ENCODE data around the gene ADAM12. TPM values are rescaled to one million over a fixed set of nuclear protein-coding genes. Genes with fewer than 3 reads are reported as not detected.

Gene ADAM12
- total RNA-seq, 1 donor from 2014 or later = 100 TPM

DNA sequence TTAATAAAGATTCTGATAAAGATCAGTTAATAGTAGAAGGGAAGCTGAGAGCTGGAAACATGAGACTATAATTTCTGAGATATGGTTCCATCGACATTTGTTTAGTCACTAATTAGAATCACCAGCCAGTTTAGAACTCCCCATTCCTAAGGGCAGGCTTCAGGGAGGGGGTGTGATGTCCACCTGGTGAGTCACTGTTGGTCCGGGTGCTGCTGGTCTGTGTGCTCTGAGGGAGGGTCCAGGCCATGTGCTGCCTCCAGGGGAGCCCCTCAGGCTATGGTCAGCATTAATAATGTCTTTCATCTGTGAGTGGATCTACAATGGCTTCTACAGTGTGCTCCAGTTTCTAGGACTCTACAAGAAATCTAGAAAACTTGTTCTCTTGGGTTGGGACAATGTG is 115.8 kb downstream of the ADAM12 start:
- Mint-ChIP-seq H3K27me3 (ENCODE audit: low read depth, unreplicated experiment) (no peaks in the 10 kb centered on the region), H3K36me3 (ENCODE audit: low read depth, unreplicated experiment) (peaks cover 32% of the 10 kb centered on the region), H3K9me3 (ENCODE audit: unreplicated experiment) (peaks cover 5% of the 10 kb centered on the region), H3K4me1 (ENCODE audit: low read depth, unreplicated experiment) (peaks cover 13% of the 10 kb centered on the region), H3K4me3 (ENCODE audit: unreplicated experiment) (no peak overlapping the region), H3K27ac (ENCODE audit: unreplicated experiment) (no peak overlapping the region)
- Histone ChIP-seq H3K4me1 (ENCODE audit: insufficient read depth, low read length) (peaks cover 22% of the 10 kb centered on the region), H3K36me3 (ENCODE audit: insufficient read depth, low read length) (peaks cover 9% of the 10 kb centered on the region), H4K20me1 (ENCODE audit: insufficient read depth, low read length) (no peaks in the 10 kb centered on the region), H2AFZ (ENCODE audit: low read depth, low read length) (no peak overlapping the region), H3K27me3 (ENCODE audit: insufficient read depth, low read length) (no peaks in the 10 kb centered on the region), H3K4me3 (ENCODE audit: insufficient read depth, low read depth, low read length) (no peak overlapping the region), H3K27ac (ENCODE audit: low read depth, low read length) (no peak overlapping the region), H3K4me2 (ENCODE audit: low read length) (no peak overlapping the region), H3K79me2 (ENCODE audit: insufficient read depth, low read length) (peaks cover 45% of the 10 kb centered on the region), H3K9me3 (ENCODE audit: insufficient read depth, low read depth, low read length) (no peaks in the 10 kb centered on the region), H3K9ac (ENCODE audit: low read length) (no peak overlapping the region)
- no peak for DNase-seq (ENCODE audit: low read depth)
- TF ChIP-seq, protein P1, sequence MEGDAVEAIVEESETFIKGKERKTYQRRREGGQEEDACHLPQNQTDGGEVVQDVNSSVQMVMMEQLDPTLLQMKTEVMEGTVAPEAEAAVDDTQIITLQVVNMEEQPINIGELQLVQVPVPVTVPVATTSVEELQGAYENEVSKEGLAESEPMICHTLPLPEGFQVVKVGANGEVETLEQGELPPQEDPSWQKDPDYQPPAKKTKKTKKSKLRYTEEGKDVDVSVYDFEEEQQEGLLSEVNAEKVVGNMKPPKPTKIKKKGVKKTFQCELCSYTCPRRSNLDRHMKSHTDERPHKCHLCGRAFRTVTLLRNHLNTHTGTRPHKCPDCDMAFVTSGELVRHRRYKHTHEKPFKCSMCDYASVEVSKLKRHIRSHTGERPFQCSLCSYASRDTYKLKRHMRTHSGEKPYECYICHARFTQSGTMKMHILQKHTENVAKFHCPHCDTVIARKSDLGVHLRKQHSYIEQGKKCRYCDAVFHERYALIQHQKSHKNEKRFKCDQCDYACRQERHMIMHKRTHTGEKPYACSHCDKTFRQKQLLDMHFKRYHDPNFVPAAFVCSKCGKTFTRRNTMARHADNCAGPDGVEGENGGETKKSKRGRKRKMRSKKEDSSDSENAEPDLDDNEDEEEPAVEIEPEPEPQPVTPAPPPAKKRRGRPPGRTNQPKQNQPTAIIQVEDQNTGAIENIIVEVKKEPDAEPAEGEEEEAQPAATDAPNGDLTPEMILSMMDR (IDR thresholded peaks at IDR 0.05; ENCODE audit: insufficient read depth, low read depth, low read length) = no peak
- no peak for TF ChIP-seq EZH2 (IDR thresholded peaks at IDR 0.05; ENCODE audit: insufficient read depth, low read length)
- FAIRE-seq = no peak

- Histone ChIP-seq H3K4me3 (ENCODE audit: insufficient read depth, low read depth, low read length) (no peak overlapping the region), H3K4me1 (ENCODE audit: insufficient read depth, low read length) (peaks cover 22% of the 10 kb centered on the region), H3K36me3 (ENCODE audit: insufficient read depth, low read length) (peaks cover 9% of the 10 kb centered on the region), H3K79me2 (ENCODE audit: insufficient read depth, low read length) (peaks cover 63% of the 10 kb centered on the region), H3K27ac (ENCODE audit: low read depth, low read length) (peak overlapping the region; percentile 93), H3K27me3 (ENCODE audit: insufficient read depth, low read length) (no peaks in the 10 kb centered on the region), H3K9ac (ENCODE audit: low read length) (peak overlapping the region; percentile 68), H3K4me2 (ENCODE audit: low read length) (peak overlapping the region; percentile 49), H2AFZ (ENCODE audit: low read depth, low read length) (no peak overlapping the region), H4K20me1 (ENCODE audit: insufficient read depth, low read length) (no peaks in the 10 kb centered on the region), H3K9me3 (ENCODE audit: insufficient read depth, low read depth, low read length) (no peaks in the 10 kb centered on the region)
- Mint-ChIP-seq H3K36me3 (ENCODE audit: low read depth, unreplicated experiment) (peaks cover 43% of the 10 kb centered on the region), H3K9me3 (ENCODE audit: unreplicated experiment) (peaks cover 13% of the 10 kb centered on the region), H3K4me3 (ENCODE audit: unreplicated experiment) (no peak overlapping the region), H3K27me3 (ENCODE audit: low read depth, unreplicated experiment) (no peaks in the 10 kb centered on the region), H3K4me1 (ENCODE audit: low read depth, unreplicated experiment) (peaks cover 13% of the 10 kb centered on the region), H3K27ac (ENCODE audit: unreplicated experiment) (no peak overlapping the region)
- DNase-seq (ENCODE audit: low read depth) = peak; percentile 100
- peak; percentile 94 for FAIRE-seq
- no peak for TF ChIP-seq EZH2 (IDR thresholded peaks at IDR 0.05; ENCODE audit: insufficient read depth, low read length)
- TF ChIP-seq, protein P1 (IDR thresholded peaks at IDR 0.05; ENCODE audit: insufficient read depth, low read depth, low read length) = no peak
These were observed 118.2 kb downstream of the ADAM12 start for GRCh38 chr10:126270111-126270510.

- peaks cover 13% of the 10 kb centered on the region for H3K9me3 Mint-ChIP-seq (ENCODE audit: unreplicated experiment)
- H3K27ac ChIP-seq (ENCODE audit: low read depth, low read length) = peak overlapping the region; percentile 93
- H2AFZ ChIP-seq (ENCODE audit: low read depth, low read length) = no peak overlapping the region
- H3K4me3 ChIP-seq (ENCODE audit: insufficient read depth, low read depth, low read length) = no peak overlapping the region
- no peak for FAIRE-seq
- H3K27me3 Mint-ChIP-seq (ENCODE audit: low read depth, unreplicated experiment) = no peaks in the 10 kb centered on the region
- H4K20me1 ChIP-seq (ENCODE audit: insufficient read depth, low read length) = no peaks in the 10 kb centered on the region
- TF ChIP-seq, protein P1 (IDR thresholded peaks at IDR 0.05; ENCODE audit: insufficient read depth, low read depth, low read length) = no peak
- TF ChIP-seq EZH2 (IDR thresholded peaks at IDR 0.05; ENCODE audit: insufficient read depth, low read length) = no peak
- peaks cover 14% of the 10 kb centered on the region for H3K4me1 Mint-ChIP-seq (ENCODE audit: low read depth, unreplicated experiment)
- no peak overlapping the region for H3K9ac ChIP-seq (ENCODE audit: low read length)
- H3K4me2 ChIP-seq (ENCODE audit: low read length) = no peak overlapping the region
- no peak overlapping the region for H3K4me3 Mint-ChIP-seq (ENCODE audit: unreplicated experiment)
- H3K4me1 ChIP-seq (ENCODE audit: insufficient read depth, low read length) = peaks cover 22% of the 10 kb centered on the region
- no peaks in the 10 kb centered on the region for H3K27me3 ChIP-seq (ENCODE audit: insufficient read depth, low read length)
- DNase-seq (ENCODE audit: low read depth) = peak; percentile 48
- H3K36me3 ChIP-seq (ENCODE audit: insufficient read depth, low read length) = peaks cover 8% of the 10 kb centered on the region
- H3K27ac Mint-ChIP-seq (ENCODE audit: unreplicated experiment) = no peak overlapping the region
- H3K9me3 ChIP-seq (ENCODE audit: insufficient read depth, low read depth, low read length) = no peaks in the 10 kb centered on the region
- H3K36me3 Mint-ChIP-seq (ENCODE audit: low read depth, unreplicated experiment) = peaks cover 30% of the 10 kb centered on the region
- H3K79me2 ChIP-seq (ENCODE audit: insufficient read depth, low read length) = peaks cover 68% of the 10 kb centered on the region
These were observed 120.0 kb downstream of the ADAM12 start for GRCh38 chr10:126268013-126268920.

All from astrocyte (in vitro differentiated cells and primary cell).